Stomach smooth muscle (tissue), 2 donors: Measurements from ENCODE around the gene OTOF.

Source experiments
- H3K27ac ChIP-seq: one replicate; pipeline ENCODE4 v1.7.0; 2013; ENCODE audit warnings: mild to moderate bottlenecking, low read length, inconsistent platforms
- H3K27me3 ChIP-seq, 2 donors: one replicate each; pipeline ENCODE4 v1.7.0; 2013; ENCODE audit warnings: low read length in 2 of 2; ENCODE audit not compliant: insufficient read depth in 2 of 2, control insufficient read depth in 1 of 2
- H3K36me3 ChIP-seq, 2 donors: one replicate each; pipeline ENCODE4 v1.7.0; 2013; ENCODE audit warnings: low read length in 2 of 2; ENCODE audit not compliant: control insufficient read depth in 2 of 2, insufficient read depth in 2 of 2
- H3K4me1 ChIP-seq: one replicate; pipeline ENCODE4 v1.7.0; 2013; ENCODE audit warnings: low read length; ENCODE audit not compliant: control insufficient read depth, insufficient read depth
- H3K4me3 ChIP-seq, 2 donors: one replicate each; pipeline ENCODE4 v1.7.0; 2013; ENCODE audit warnings: low read length in 2 of 2
- H3K9ac ChIP-seq, 2 donors: one replicate each; pipeline ENCODE4 v1.7.0; 2013; ENCODE audit warnings: low read length in 2 of 2, mild to moderate bottlenecking in 1 of 2
- H3K9me3 ChIP-seq, 2 donors: one replicate each; pipeline ENCODE4 v1.7.0; 2013; ENCODE audit warnings: low read length in 2 of 2; ENCODE audit not compliant: control insufficient read depth in 2 of 2
- donor health status: healthy.
- donor health status: Pancreatic carcinoma.

OTOF gene

DNA sequence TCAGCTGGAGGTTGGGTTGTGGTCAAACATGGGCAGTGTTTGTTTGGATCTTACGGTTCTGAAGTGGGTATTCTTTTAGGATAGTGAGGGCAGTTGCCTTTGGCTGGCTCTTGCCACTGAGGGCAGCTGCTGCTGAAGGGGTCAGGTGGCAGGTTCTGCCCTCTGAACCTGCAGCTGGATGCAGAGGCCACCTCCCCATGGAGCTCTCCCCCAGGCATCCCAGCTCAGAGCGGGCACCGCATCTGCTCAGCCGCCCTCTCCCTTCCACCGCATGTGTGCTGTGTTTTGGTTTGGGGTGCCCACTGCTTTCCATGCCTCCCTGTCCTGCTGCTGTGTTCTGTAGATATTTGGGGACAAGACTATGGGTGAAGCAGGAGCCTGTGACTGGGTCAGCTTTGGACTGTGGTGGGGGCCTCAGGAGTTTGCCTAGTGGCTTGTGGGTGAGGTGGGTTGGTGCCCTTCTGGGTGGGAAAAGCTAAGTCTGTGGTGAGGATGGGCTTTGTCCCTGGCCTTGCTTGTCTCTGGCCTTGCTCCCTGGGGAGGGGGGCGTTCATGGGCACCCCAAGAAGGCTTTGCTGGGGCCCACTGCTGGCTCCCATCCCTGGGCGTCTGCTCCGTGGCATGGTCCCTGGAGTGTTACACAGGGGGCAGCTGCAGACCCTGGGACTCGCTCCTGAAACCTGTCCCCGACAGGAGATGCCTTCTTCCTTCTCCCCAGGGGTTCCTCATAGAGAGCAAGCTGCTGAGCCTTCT, 28.5 kb downstream of the OTOF start:
- no peak overlapping the region for H3K4me3 ChIP-seq
- no peak overlapping the region for H3K27ac ChIP-seq
- no peaks in the 10 kb centered on the region for H3K36me3 ChIP-seq
- peaks cover 2 to 3% of the 10 kb centered on the region in 2 donors for H3K27me3 ChIP-seq
- no peak overlapping the region for H3K9ac ChIP-seq
- no peaks in the 10 kb centered on the region for H3K4me1 ChIP-seq
- H3K9me3 ChIP-seq = no peaks in the 10 kb centered on the region

DNA sequence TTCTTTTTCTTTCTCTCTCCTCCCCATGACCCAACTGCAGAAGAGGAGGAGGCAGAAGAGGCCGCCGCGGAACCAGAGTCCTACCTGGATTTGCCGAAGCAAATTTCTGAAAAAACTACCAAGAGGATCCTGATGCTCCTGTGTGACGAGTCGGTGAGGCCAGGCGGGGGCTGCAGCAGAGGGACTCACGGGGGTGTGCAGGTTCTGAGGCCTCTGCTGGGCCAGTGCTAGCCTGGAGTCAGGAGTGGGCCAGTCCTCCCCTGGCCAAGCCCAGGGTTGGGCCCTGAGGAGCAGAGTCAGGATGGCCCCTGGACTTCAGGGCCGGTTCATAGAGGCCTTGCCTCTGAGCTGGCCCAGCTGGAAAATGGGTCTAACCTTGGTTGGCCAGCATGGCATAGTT, 29.3 kb downstream of the OTOF start:
- no peak overlapping the region for H3K4me3 ChIP-seq
- H3K27me3 ChIP-seq = peaks cover 2 to 3% of the 10 kb centered on the region in 2 donors
- H3K27ac ChIP-seq = no peak overlapping the region
- H3K9ac ChIP-seq = no peak overlapping the region
- no peaks in the 10 kb centered on the region for H3K9me3 ChIP-seq
- no peaks in the 10 kb centered on the region for H3K4me1 ChIP-seq
- H3K36me3 ChIP-seq = no peaks in the 10 kb centered on the region

DNA sequence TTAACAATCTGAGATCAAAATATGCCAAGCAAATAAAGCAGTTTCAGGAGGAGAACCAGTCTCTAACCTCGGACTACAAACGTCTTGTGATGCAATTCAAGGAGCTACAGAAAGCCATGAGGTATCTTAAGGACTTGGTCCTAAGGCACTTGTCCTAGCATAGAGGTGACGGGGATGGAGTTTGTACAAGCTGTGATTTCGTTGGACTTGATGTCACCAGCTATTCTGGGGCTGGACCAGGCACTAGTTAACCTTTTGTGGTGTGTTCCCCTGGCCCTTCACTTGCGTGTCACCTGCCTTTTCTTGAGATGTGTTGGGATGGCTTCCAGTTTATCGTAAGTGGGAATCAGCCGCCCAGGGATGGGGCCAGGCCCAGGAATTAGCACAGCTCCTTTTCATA, 33.7 kb downstream of the OTOF start:
- no peaks in the 10 kb centered on the region for H3K36me3 ChIP-seq
- H3K9me3 ChIP-seq = no peaks in the 10 kb centered on the region
- H3K27ac ChIP-seq = no peak overlapping the region
- H3K4me3 ChIP-seq = no peak overlapping the region
- H3K4me1 ChIP-seq = no peaks in the 10 kb centered on the region
- peaks cover 0 to under 1% of the 10 kb centered on the region in 2 donors for H3K27me3 ChIP-seq
- H3K9ac ChIP-seq = no peak overlapping the region

DNA sequence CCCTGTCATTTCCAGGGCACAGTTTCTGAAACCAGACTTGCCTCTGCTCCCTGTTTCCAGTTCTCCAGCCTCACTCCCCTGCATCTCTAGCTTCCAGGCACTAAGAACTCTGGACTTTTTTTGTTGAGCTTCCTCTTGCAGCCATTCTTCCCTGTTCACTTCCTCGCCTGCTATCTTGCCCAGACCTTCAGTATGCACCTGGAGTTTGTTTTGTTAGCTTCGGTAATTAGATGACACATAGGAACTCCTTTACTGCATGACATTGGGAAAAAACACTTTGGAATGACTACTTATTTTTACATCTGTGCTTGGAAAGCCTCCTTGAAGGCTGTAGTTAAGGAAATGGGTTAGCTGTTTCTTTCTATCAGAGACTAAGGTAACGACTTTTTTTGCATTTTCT, 35.2 kb downstream of the OTOF start:
- Histone ChIP-seq H3K9me3 (no peaks in the 10 kb centered on the region), H3K27ac (no peak overlapping the region), H3K4me1 (no peaks in the 10 kb centered on the region), H3K9ac (no peak overlapping the region), H3K27me3 (no peaks in the 10 kb centered on the region), H3K4me3 (no peak overlapping the region), H3K36me3 (no peaks in the 10 kb centered on the region)

DNA sequence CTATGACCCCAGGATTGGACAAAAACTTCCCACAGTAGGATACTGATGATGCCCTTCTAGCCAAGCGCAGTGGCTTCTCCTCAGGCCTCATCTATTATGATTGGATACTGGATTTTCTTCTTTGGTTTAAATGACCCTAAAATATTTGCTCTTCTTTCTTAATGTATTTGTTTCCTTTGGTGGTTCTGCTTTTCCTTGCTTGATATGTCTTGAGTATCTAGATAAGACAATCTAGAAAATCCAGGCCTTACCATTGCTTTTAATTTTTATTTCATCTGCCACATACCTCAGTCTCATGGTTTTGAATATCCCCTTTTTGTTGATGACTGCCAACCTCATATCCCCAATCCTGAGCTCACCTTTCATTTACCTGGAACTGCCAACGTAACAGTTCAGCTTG, 35.6 kb downstream of the OTOF start:
- no peaks in the 10 kb centered on the region for H3K4me1 ChIP-seq
- no peak overlapping the region for H3K4me3 ChIP-seq
- no peak overlapping the region for H3K27ac ChIP-seq
- no peaks in the 10 kb centered on the region for H3K9me3 ChIP-seq
- H3K36me3 ChIP-seq = no peaks in the 10 kb centered on the region
- H3K9ac ChIP-seq = no peak overlapping the region
- no peaks in the 10 kb centered on the region for H3K27me3 ChIP-seq

DNA sequence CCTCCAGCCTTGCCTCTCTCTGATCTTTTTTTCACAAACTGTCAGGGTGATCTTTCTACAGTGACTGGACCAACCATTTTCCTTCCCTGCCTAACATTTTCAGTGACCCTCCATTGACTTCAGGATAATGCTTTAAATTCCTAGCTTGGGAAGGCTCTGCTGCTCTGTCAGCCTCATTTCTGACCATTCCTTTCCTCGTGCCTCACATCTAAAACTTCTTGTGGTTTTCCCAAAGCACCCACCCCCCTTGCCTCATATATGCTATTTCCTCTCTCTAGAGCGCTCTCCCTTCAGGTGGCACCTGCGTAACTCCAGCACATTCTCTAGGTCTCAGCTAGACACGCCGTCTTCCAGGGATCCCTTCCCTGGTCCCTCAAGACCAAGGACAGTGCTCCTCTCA, 39.0 kb downstream of the OTOF start:
- Histone ChIP-seq H3K4me1 (no peaks in the 10 kb centered on the region), H3K27ac (no peak overlapping the region), H3K9me3 (no peaks in the 10 kb centered on the region), H3K4me3 (no peak overlapping the region), H3K36me3 (no peaks in the 10 kb centered on the region), H3K27me3 (peaks cover 3 to 4% of the 10 kb centered on the region in 2 donors), H3K9ac (no peak overlapping the region)

DNA sequence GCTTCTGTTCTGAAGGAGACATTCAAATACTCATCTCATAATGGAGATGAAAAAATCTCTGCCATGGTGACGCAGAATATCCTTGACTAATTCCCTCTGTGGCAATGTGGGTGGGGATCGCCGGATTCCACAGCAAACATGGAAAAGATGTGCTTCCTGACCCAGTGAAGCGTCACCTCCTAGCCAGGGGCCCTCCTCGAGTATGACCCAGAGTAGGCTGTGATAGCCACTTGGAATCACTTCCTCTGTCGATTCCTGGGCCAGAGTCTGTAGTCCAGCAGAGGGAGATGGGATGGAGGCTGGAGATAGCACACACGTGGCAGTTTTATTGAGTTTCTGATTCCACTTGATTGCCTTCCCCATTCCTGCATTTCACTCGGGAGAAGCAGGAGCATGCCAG, 39.4 kb downstream of the OTOF start:
- no peak overlapping the region for H3K4me3 ChIP-seq
- peaks cover 3 to 4% of the 10 kb centered on the region in 2 donors for H3K27me3 ChIP-seq
- H3K4me1 ChIP-seq = no peaks in the 10 kb centered on the region

DNA sequence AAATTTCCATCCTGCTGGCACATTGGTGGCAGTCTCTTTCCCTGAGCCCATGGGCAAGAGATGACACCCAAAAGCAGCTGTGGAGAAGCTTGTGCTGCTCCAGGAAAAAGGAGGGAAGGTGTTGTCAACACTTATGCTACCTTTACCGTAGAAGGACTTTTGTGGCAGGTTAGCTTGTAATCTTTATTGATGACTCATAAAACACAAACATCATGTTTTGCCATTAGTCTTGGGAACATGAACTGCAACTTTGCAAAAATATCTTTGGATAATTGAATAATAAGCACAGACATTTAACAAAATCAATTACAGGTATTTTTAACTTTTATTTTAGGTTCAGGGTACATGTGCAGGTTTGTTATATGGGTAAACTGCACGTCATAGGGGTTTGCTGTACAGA, 42.8 kb downstream of the OTOF start:
- Histone ChIP-seq H3K36me3 (no peaks in the 10 kb centered on the region), H3K27me3 (peaks cover 4 to 10% of the 10 kb centered on the region in 2 donors), H3K4me1 (no peaks in the 10 kb centered on the region), H3K9ac (no peak overlapping the region), H3K9me3 (no peaks in the 10 kb centered on the region), H3K4me3 (no peak overlapping the region), H3K27ac (no peak overlapping the region)

More for the DNA sequence above, 39.4 kb downstream of the OTOF start:
- no peaks in the 10 kb centered on the region for H3K36me3 ChIP-seq
- no peak overlapping the region for H3K27ac ChIP-seq
- no peak overlapping the region for H3K9ac ChIP-seq
- H3K9me3 ChIP-seq = no peaks in the 10 kb centered on the region

DNA sequence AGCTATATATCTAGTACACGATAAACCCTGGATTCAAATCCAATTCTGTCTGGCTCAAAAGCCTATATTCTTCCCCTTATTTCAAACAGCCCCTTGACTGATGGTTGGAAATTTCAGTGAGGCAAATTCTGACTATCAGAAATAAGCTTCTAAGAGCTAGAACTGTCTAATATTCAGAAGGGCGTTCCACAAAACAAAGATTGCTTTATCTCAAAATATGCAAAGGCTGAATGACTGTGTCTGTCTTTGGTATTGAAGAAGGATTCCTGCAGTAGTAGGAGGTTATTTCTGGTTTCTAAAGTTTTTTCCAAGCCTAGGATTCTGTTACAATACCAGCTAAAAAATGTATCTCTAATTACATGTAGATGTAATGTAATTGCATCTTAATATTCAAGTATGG, 45.1 kb downstream of the OTOF start:
- Histone ChIP-seq H3K9me3 (no peaks in the 10 kb centered on the region), H3K27me3 (peaks cover 4 to 10% of the 10 kb centered on the region in 2 donors), H3K4me3 (no peak overlapping the region), H3K36me3 (no peaks in the 10 kb centered on the region), H3K9ac (no peak overlapping the region), H3K4me1 (no peaks in the 10 kb centered on the region), H3K27ac (no peak overlapping the region)

DNA sequence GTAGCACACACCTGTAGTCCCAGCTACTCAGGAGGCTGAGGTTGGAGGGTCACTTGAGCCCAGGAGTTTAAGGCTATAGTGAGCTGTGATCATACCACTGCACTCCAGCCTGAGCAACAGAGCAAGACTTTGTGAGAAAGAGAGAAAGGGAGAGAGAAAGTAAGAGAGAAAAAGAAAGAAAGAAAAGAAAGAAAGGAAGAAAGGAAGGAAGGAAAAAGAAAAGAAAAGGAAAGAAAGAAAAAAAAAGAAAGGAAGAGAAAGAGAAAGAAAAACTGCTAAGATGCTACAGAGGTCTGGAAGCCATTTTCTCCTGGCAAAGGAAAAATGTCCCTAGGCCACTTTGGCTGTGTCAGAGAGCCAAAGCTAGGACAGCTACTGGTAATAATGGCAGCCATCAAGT, 45.6 kb downstream of the OTOF start:
- Histone ChIP-seq H3K4me1 (no peaks in the 10 kb centered on the region), H3K9ac (no peak overlapping the region), H3K27me3 (peaks cover 4 to 10% of the 10 kb centered on the region in 2 donors), H3K4me3 (no peak overlapping the region), H3K9me3 (no peaks in the 10 kb centered on the region), H3K27ac (no peak overlapping the region), H3K36me3 (no peaks in the 10 kb centered on the region)

DNA sequence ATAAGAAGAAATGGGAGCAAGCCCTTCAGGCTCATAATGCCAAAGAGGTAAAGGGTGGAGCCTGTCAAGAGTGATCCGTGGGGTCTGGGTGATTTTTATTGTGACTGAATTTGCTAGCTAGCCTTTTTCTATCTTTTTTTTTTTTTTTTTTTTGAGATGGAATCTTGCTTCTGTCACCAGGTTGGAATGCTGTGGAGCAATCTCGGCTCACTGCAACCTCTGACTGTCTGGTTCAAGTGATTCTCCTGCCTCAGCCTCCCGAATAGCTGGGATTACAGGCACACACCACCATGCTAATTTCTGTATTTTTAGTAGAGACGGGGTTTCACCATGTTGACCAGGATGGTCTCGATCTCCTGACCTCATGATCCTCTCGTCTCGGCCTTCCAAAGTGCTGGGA, 47.1 kb downstream of the OTOF start:
- Histone ChIP-seq H3K27ac (no peak overlapping the region), H3K4me3 (no peak overlapping the region), H3K36me3 (no peaks in the 10 kb centered on the region), H3K9ac (no peak overlapping the region), H3K4me1 (no peaks in the 10 kb centered on the region), H3K27me3 (peaks cover 0 to 6% of the 10 kb centered on the region in 2 donors), H3K9me3 (no peaks in the 10 kb centered on the region)
